Right hindlimb (tissue), 1 donor: ENCODE data around the gene KRTAP12-4.

Source experiments
- DNase-seq: peaks from one replicate; pipeline ENCODE4 v3.0.0-alpha.2; 2018

KRTAP12-4 gene

GRCh38 chr21:44606495-44606894, 48.0 kb downstream of the KRTAP12-4 start:
- DNase-seq = no peak
